OCI-LY1 (cell line): ENCODE data around the gene HOXB6.

Experiments used
- H2AFZ ChIP-seq: fragments of 200-600 bp; sonication (generic), shearing (Covaris generic); 2 replicates; pipeline ENCODE4 v1.6.0; 2014; ENCODE audit warnings: antibody characterized with exemption, mild to moderate bottlenecking, low read length
- H3F3A ChIP-seq: fragments of 200-600 bp; sonication (generic), shearing (Covaris generic); 2 replicates; pipeline ENCODE4 v1.6.0; 2014; ENCODE audit warnings: mild to moderate bottlenecking, antibody characterized with exemption, low read length, moderate library complexity; ENCODE audit not compliant: insufficient read depth
- H3K27ac ChIP-seq: fragments of 200-600 bp; sonication (generic); 2 replicates; pipeline ENCODE4 v1.5.1; 2014; ENCODE audit warnings: low read length, mixed run types, mild to moderate bottlenecking, low read depth; ENCODE audit not compliant: poor library complexity, severe bottlenecking
- H3K27me3 ChIP-seq: fragments of 200-600 bp; sonication (generic); 2 replicates; pipeline ENCODE4 v1.6.0; 2014; ENCODE audit warnings: antibody characterized with exemption, mild to moderate bottlenecking, low read length, moderate library complexity; ENCODE audit not compliant: insufficient read depth
- H3K36me3 ChIP-seq: fragments of 200-600 bp; sonication (generic); 2 replicates; pipeline ENCODE4 v1.6.1; 2014; ENCODE audit warnings: mild to moderate bottlenecking, antibody characterized with exemption, low read length, moderate library complexity, mixed read lengths; ENCODE audit not compliant: insufficient read depth
- H3K4me1 ChIP-seq: fragments of 200-600 bp; sonication (generic); 2 replicates; pipeline ENCODE4 v1.5.1; 2014; ENCODE audit warnings: mild to moderate bottlenecking, low read length, moderate library complexity; ENCODE audit not compliant: insufficient read depth, severe bottlenecking
- H3K4me2 ChIP-seq: fragments of 200-600 bp; sonication (generic), shearing (Covaris generic); 2 replicates; pipeline ENCODE4 v1.6.1; 2014; ENCODE audit warnings: low read length
- H3K4me3 ChIP-seq: fragments of 200-600 bp; sonication (generic); 2 replicates; pipeline ENCODE4 v1.5.1; 2014; ENCODE audit warnings: low read length, low read depth, mild to moderate bottlenecking, mixed read lengths; ENCODE audit not compliant: poor library complexity, severe bottlenecking
- H3K79me2 ChIP-seq: fragments of 200-600 bp; shearing (Covaris generic); 2 replicates; pipeline ENCODE4 v1.6.1; 2016; ENCODE audit warnings: mixed run types, low read length, mixed read lengths; ENCODE audit not compliant: insufficient read depth
- H3K9ac ChIP-seq: fragments of 200-600 bp; sonication (generic), shearing (Covaris generic); 2 replicates; pipeline ENCODE4 v1.6.1; 2014; ENCODE audit warnings: mild to moderate bottlenecking, low read length, mixed read lengths
- H3K9me2 ChIP-seq: fragments of 200-600 bp; sonication (generic), shearing (Covaris generic); 2 replicates; pipeline ENCODE4 v1.6.1; 2014; ENCODE audit warnings: low read depth, mild to moderate bottlenecking, low read length, mixed read lengths
- H3K9me3 ChIP-seq: fragments of 200-600 bp; shearing (Covaris generic); 2 replicates; pipeline ENCODE4 v1.6.1; 2014; ENCODE audit warnings: low read length, mixed read lengths
- H4K20me1 ChIP-seq: fragments of 200-600 bp; sonication (generic), shearing (Covaris generic); 2 replicates; pipeline ENCODE4 v1.6.0; 2016; ENCODE audit warnings: mild to moderate bottlenecking, low read length; ENCODE audit not compliant: insufficient read depth
- EZH2 ChIP-seq: fragments of 200-600 bp; sonication (generic), shearing (Covaris generic); IDR thresholded peaks from 2 replicates; pipeline ENCODE4 v1.8.0; 2017; ENCODE audit warnings: borderline replicate concordance, mixed run types, mild to moderate bottlenecking, antibody characterized with exemption, low read length, moderate library complexity, mixed read lengths
- TF ChIP-seq, protein P1 (sequence below): fragments of 200-600 bp; sonication (generic), shearing (Covaris generic); IDR thresholded peaks from 2 replicates; pipeline ENCODE4 v1.5.1; 2017; ENCODE audit warnings: mild to moderate bottlenecking, antibody characterized with exemption, low read length, moderate library complexity, mixed read lengths

Gene HOXB6

DNA sequence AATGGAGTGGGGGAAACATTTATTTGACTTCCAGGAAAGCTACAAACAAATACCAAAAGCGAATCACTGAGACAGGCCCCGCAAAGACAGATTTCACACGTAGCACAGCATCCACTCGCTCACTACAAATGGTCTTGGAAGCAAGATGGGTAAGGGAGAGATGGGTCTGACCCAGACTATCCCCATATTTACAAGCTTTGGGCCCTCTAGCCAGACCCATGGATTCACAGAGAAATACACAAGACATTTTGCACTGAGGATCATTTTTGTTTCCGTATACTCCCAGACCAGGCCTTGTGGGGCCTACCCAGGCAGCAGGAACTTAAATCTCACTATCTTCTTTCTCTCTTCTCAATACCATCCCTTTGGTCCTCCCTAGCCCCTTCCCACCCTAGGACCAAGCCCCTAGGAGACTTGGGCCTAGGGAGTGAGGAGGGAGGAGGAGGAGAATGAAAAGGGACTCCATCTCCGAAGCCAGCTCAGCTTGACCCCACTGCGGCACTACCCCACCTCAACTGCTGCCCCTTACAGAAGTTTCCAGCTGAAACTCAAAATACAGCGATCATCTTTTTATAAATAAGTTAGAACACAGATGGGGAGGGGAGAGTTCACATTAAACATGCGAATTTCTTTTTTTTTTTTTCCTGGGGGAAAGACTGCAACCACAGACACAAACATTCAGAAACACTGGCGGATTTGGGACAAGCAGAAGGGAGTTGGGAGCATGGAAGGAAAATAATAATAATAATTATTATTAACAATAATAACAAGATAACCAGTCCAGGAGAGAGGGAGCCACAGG lies 13.3 kb downstream of the HOXB6 start:
- Histone ChIP-seq H3K9me2 (no peaks in the 10 kb centered on the region), H3K9ac (no peak overlapping the region), H3F3A (no peaks in the 10 kb centered on the region), H3K27ac (no peak overlapping the region), H2AFZ (no peak overlapping the region), H3K79me2 (no peaks in the 10 kb centered on the region), H4K20me1 (no peaks in the 10 kb centered on the region), H3K27me3 (no peaks in the 10 kb centered on the region), H3K36me3 (no peaks in the 10 kb centered on the region), H3K4me2 (no peak overlapping the region), H3K4me3 (no peak overlapping the region), H3K4me1 (no peaks in the 10 kb centered on the region), H3K9me3 (no peaks in the 10 kb centered on the region)
- no peak for TF ChIP-seq EZH2
- TF ChIP-seq, protein P1, sequence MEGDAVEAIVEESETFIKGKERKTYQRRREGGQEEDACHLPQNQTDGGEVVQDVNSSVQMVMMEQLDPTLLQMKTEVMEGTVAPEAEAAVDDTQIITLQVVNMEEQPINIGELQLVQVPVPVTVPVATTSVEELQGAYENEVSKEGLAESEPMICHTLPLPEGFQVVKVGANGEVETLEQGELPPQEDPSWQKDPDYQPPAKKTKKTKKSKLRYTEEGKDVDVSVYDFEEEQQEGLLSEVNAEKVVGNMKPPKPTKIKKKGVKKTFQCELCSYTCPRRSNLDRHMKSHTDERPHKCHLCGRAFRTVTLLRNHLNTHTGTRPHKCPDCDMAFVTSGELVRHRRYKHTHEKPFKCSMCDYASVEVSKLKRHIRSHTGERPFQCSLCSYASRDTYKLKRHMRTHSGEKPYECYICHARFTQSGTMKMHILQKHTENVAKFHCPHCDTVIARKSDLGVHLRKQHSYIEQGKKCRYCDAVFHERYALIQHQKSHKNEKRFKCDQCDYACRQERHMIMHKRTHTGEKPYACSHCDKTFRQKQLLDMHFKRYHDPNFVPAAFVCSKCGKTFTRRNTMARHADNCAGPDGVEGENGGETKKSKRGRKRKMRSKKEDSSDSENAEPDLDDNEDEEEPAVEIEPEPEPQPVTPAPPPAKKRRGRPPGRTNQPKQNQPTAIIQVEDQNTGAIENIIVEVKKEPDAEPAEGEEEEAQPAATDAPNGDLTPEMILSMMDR, result no peak

DNA sequence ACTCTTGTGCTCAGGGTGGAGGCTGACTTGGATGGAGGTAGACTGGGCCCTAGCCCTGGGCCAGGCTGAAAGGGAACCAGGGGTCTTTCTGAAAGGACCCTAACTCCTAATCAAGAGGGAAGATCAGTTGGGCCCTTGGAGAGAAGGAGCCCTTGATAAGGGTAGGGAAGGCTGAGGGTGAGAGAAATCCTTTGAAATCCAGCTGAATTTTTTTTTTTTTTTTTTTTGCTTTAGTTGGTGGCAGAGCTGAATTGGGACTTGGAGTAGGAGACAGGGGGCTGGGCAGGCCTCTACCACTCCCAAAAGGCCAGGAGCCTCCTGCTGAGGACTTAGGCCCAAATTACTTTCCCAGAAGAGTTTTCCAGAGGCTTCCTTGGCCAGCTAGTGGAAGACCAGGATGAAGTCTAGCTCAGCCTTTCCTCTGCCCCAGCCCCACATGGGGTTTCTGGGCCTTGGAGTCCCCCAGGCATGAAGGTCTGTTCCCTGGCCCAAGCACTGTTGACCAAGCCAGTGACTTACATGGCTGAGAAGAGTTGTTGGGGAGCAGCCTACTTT lies 14.1 kb downstream of the HOXB6 start:
- Histone ChIP-seq H3K9me2 (no peaks in the 10 kb centered on the region), H3K9me3 (no peaks in the 10 kb centered on the region), H3K36me3 (no peaks in the 10 kb centered on the region), H3K4me1 (peaks cover 4% of the 10 kb centered on the region), H3F3A (no peaks in the 10 kb centered on the region), H3K4me2 (no peak overlapping the region), H3K9ac (no peak overlapping the region), H3K79me2 (no peaks in the 10 kb centered on the region), H4K20me1 (no peaks in the 10 kb centered on the region), H3K4me3 (no peak overlapping the region), H3K27me3 (no peaks in the 10 kb centered on the region), H3K27ac (no peak overlapping the region), H2AFZ (no peak overlapping the region)
- TF ChIP-seq, protein P1, result no peak
- no peak for TF ChIP-seq EZH2

DNA sequence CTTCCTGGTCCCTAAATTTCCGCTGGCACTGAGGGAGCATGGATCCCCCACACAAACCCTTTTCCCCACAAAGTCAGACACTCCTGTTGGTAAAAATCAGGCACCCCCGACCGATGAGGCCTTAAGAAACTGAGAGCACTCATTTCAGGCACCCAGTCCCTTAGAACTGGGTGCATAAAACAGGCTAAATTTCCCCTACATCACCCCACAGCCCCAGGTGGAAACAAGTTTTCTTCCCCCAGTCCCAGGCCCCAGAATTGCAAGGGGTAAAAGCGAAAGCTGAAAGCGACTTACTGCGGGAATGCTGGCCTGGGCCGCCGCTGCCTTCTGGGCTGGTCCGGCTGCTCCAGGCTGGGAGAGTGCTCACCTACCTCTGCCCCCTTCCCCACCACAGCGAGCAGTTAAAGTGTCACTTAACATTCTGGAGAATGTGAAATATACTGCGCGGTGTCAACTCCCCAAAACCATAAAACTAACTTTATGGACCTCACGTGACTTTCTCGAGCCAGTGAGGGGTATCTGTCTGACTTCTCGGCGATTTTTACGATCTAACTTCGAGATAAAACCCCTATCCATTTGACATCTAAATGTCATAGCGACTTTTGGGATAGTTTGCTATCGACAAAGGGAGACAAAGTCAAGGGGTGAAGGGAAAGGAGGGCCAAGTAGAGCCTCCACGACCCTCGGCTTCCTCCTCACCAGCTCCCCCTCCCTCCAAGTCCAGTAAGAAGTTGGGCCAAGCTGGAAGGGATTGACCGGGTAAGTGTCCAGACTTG lies 14.8 kb downstream of the HOXB6 start, which contains the start of gene HOXB3:
Gene HOXB3, minus strand, starts transcription at position 411 of the 776 bp plus-strand sequence. CDS start 37,767 bp downstream, outside the sequence.
- no peak within 1 kb of the TSS for H3K4me2 ChIP-seq
- no peaks in the 10 kb centered on the region for H3K9me2 ChIP-seq
- H3K9ac ChIP-seq, result no peak within 1 kb of the TSS
- peaks cover 7% of the 10 kb centered on the region for H3K4me1 ChIP-seq
- no peaks in the 10 kb centered on the region for H3F3A ChIP-seq
- no peak within 1 kb of the TSS for H3K4me3 ChIP-seq
- no peaks in the 10 kb centered on the region for H3K36me3 ChIP-seq
- no peaks in the 10 kb centered on the region for H3K27me3 ChIP-seq
- H4K20me1 ChIP-seq, result no peaks in the 10 kb centered on the region
- no peaks in the 10 kb centered on the region for H3K9me3 ChIP-seq
- H3K27ac ChIP-seq, result no peak within 1 kb of the TSS
- H3K79me2 ChIP-seq, result no peaks in the 10 kb centered on the region
- no peak for TF ChIP-seq EZH2
- TF ChIP-seq, protein P1, result no peak
- no peak within 1 kb of the TSS for H2AFZ ChIP-seq
